GM21360 (cell line): ENCODE data around the gene PRKCA.
"Not testable (repeated sequence)": the region's sequence is repeated elsewhere in the genome, so short reads cannot be mapped to it uniquely, and the experiment has no call there.

Source experiments
- ATAC-seq: cut with Tn5 transposase; IDR thresholded peaks from one replicate; pipeline ENCODE4 v1.9.1; 2021; ENCODE audit warnings: mild to moderate bottlenecking, moderate library complexity; ENCODE audit not compliant: unreplicated experiment

Gene PRKCA

DNA sequence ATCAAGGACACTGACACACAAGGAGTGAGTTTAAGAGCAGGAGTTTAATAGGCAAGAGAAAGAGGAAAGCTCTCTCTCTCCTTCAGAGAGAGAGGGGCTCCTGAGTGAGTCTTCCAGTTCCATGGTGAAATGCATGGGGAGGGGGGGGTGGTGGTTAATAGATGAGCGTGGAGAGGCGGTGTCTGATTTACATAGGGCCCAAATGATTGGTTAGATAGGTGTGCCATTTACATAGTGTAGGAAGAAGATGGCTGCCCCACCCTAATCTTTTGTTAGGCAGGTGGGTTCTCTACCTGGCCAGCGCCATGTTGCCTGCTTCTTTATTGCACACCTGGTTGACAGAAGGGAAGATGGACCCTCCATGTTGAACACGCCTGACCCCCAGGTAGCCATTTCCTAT, 282.5 kb downstream of the PRKCA start:
- no peak for ATAC-seq

DNA sequence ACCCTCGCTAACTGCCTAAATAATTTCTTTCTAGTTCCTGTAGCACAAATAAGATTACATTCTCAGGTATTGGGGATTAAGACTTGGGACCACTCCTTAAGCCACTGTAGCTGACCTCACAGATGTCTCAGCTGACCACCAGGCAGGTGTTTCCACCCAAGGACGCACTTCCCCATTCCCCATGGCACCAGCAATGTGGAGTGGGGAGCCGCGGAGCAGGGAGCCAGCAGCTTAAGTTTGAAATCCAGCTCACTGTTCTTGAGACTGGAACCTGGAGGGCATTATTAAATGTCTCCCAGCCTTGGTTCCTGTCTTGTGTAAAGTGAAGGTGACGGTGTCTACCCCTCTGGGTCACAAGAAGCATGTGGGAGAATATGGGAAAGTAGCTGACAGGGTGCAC, 283.1 kb downstream of the PRKCA start:
- no peak for ATAC-seq

DNA sequence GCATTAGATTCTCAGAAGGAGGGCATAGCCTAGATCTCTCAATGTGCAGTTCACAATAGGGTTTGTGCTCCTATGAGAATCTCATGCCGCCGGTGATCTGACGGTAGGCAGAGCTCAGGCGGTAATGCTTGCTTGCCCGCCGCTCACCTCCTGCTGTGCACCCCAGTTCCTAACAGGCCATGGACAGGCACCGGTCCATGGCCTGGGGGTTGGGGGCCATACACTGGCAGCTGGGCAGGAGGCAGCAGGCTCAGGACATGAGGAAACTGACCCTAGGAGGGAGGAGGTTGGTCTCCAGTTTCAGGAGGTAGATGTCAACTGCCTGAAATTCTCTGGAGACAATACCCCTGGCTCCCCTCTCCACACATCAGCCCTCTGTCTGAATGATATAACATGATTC, 287.5 kb downstream of the PRKCA start:
- no peak for ATAC-seq

DNA sequence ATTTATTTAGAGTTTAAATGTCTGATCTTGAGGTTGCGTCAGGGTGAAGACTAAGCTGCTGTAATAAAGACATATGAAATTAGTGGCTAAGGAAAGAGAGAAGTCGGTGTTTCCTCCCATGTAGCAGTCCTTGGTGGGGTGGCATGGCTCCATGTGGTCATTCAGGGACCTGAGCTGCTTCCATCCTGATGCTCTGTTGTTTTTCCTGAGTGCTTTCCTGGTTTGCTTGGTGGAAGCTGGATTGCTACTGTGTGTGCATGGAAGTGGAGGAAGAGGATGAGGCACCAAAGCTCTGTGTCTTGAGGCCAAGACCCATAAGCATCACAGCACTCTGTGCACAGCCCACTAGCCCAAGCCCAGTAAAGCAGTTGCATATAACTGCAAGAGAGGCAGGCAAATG, 290.7 kb downstream of the PRKCA start:
- ATAC-seq = no peak

DNA sequence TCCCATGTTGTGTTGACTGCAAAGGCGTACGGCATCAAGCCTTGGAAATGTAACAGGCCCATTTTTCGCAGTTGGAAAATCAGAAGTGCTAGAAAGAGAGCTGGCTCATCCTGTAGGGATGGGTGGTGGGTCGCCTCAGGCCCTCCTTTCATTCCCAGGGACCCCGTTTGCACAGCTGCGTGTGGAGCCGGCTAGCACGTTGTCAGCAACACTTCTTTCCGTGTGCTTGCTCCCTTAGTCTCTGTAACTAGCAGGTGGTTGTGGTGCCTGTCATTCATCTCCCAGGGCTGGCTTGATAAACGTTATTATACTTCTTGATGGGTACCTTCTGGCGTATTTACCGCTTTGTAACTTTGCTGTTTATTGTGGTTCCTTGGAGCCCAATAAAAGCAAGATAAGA, 293.5 kb downstream of the PRKCA start:
- ATAC-seq = no peak

DNA sequence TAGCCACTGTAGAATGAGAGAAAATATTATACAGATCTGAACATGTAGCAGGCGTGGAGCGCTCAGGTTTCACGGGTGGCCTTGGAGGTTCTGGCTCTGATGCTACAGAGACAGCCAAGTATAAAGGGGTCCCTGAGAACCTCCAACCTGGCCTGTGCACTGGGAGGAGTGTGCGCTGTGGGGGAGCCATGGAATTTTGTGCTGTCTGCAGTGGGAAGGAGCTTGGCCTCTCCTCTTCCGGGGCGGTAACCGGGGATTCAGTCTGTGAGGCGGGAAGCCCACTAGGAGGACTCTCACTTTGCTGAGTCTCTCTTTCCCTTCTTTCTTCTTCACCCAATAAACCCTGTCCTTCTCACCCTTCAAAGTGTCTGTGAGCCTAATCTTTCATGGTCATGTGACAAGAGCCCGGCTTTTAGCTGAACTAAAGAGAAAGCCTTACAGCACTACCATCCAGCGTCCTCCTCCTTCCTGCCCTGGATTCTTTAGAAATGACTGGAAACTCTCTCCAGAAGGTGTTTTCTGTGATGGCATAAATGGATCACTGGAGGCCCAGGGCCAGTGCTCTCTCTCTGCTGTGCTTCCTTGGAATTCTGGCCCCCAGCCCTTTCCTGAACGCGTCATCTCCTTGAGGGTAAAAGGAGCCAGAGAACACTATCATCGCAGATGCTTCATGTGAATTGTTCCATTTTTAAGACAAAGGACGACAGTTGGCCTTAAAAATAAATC, 300.4 kb downstream of the PRKCA start:
- ATAC-seq = no peak

DNA sequence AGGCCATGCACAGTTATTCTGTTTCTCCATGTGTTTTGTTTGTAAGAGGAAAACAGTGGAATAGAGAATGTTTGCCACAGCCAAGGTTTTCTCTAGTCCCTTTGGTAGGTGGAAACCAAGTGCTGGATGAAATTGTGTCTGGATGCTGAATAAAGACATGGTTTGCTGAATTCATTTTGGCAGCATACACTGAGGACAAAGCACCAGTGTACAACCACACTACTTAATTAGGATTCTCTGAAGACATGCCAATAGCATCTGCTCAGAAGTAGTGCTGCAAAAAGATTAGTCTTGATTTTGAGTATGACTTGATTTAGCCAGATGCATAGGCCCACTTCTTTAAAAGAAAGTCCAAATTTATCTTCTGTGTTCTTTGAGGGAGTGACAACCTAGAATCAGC, 302.0 kb downstream of the PRKCA start:
- no peak for ATAC-seq

DNA sequence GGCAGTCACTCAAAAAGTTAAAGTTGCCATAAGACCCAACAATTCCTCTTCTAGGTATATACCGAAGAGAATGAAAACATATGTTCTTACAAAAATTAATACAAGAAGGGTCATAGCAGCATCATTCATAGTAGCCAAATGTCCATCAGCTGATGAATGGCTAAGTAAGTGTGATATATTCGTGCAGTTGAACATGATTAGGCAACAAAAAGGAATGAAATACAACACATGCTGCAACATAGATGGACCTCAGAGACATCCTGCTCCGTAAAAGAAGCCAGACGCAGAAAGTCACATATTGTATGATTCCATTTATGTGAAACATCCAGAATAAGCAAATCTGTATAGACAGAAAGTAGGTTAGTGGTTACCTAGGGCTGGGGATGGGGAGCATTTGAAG, 303.1 kb downstream of the PRKCA start:
- ATAC-seq = no peak

DNA sequence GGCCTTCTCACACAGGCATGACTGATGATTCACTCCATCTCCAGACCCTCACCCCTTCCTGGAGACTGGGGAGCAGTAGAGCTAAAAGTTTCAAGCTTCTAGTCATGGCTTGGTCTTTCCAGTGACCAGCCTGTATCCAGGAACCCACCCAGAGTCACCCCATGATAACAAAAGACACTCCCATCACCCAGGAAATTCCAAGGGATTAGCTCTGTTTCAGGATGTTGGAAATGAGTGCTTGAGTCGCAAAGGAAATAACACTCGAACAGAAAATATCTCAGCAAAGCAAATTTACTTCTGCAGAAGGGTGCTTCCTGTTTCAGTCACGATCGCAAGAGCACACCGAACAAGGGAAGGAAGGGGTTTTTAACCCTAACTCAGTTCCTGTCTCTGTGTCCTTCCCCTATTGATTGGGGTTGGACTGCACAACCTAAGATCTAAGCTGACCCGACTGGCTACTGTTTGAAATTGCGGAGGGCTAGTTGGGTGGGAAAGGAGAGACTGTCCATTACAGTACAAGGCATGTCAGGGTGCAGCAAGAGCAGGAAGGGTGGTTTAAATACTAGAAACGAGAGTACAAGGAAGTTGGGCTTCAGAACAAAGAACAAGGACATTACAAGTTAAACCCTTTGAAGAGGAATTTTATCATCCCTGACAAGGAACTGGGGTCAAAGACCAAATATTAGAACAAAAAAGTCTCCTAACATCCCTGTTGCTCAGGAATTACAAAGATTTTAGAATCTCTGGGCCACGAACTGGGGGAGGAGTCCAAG, 308.1 kb downstream of the PRKCA start:
- no peak for ATAC-seq

DNA sequence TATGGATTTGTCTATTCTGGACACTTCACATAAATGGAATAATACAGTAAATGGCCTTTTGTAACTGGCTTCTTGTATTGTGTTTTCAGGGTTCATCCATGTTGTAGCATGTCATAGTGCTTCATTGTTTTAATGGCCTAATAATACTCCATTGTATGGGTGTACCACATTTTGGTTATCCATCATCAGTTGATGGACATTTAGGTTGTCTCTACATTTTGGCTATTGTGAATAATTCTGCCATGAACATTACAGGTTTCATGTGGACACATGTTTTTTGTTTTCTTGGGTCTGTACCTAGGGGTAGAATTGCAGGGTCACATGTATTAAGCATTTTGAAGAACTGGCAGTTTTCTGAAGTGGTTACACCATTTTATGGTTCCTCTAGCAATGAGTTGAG, 309.0 kb downstream of the PRKCA start:
- no peak for ATAC-seq

DNA sequence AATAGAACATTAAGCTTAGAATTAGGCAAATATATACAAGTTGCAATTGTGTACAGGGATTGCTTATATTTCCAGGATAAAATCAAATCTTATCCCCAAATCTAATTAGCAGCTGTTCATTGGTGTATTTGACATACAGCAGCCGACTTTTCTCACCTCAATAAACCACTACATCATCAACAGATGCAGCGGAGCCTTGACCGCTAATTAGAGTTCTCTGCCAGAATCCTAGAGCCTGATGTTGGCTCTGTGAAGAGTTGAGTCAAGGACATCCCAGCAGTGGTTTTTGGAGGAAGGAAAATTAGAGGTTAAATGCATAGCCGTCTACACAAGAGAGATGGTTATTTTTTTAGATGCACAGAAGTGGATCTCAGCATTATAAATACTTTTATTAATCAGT, 310.6 kb downstream of the PRKCA start:
- no peak for ATAC-seq

DNA sequence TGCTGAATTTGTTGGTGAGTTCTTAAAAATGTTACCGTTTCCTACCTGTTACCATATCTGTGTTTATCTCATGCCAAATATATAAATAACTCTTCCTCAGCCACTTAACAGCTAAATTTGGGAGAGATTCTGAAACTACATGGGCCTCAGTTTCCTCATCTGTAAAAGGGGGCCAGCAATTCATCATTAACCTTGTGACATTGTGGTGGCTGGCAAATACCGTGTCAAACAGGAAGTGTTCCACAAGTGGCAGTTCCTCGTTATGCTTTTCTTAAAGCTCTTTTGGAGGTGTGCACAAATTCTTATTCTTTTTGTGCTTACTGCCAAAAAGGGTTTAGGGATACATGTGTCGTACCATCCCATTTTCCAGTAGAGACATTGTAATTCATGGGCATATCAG, 312.1 kb downstream of the PRKCA start:
- no peak for ATAC-seq

DNA sequence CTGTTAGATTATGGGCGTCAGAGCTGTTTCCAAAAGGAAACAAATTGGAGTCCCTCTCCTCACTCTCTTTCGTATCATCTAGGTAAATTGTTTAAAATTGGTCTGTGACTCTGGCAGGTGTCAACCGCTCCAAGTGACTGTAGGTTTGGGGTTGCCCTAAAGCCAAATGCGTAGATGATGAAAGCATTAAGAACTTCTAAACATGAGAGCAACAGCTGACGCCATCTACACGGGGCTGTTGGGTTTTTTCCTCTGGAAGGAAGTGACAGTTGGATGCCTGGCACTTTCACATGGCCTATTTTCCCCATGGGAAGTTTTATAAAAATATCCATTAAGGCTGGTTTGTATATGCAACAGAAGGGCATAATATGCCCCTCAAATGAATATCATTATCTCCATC, 316.8 kb downstream of the PRKCA start:
- ATAC-seq = no peak

DNA sequence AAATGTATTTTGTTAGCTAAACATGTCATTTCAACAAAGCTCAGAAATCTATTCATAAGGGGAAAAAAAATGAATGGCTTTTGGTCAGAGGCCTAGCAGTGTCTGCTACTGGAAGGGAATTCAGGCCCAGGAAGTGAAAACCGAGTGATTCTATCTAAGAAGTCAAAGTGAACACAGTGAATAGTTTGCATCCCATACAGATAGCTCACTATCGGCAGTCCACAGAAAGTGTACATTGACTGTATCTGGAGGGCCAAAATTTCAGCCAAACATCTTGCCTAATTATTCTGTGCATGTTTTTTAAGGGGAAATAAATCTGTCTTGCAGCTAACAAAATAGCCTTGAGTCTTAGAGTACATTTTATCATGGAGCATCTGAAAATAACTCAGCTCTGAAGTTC, 318.1 kb downstream of the PRKCA start:
- ATAC-seq = no peak

DNA sequence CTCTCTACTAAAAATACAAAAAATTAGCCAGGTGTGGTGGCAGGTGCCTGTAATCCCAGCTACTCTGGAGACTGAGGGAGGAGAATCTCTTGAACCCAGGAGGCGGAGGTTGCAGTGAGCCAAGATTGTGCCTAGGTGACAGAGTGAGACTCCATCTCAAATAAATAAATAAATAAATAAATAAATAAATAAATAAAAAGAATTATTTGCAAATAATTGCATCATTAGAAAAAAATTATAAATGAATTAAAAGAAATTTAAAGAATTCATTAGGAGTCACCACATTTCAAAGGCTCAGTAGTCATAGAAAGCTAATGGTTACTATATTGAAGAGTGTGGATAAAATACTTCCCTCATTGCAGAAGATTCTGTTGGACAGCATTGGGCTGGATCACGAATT, 322.2 kb downstream of the PRKCA start:
- ATAC-seq = not testable (repeated sequence)

DNA sequence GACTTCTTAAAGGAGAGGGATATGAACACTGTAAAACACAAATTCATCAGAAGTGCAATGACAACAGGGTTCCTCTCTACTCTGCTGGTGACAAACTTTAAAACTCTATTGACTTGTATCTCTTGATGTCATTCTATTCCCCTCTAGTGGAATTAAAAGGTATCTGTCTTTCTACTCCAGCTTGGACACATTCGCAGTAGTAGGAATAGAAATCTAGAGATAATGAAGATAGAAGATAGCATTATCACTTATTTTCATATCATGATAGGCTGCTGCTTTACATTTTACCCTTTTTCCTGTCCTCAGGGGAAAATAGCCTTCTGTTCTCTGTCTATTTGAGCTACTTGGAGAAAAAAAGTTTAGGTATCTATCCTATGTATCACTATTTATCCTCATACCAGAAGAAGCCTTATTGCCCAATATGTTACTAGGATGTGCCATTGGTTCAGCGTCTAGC, 322.9 kb downstream of the PRKCA start:
- ATAC-seq = no peak

DNA sequence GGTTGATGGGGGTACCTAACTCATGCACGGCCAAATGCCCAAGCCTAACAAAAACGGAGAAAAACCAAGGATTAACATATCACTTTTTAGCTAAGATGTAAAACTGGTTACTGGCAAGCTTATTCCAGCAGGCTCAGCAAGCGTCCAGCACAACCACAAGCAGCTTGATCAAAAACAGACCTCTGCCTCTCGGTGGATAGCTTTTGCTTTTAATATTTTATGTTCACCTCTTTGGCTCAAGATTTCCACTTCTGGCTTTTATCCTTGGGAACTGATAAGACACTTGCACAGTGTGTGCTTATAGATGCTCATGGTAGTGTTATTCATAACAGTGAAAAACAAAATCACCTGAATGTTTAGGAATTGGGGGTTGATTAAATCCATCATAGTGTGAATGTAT, 325.6 kb downstream of the PRKCA start:
- no peak for ATAC-seq

DNA sequence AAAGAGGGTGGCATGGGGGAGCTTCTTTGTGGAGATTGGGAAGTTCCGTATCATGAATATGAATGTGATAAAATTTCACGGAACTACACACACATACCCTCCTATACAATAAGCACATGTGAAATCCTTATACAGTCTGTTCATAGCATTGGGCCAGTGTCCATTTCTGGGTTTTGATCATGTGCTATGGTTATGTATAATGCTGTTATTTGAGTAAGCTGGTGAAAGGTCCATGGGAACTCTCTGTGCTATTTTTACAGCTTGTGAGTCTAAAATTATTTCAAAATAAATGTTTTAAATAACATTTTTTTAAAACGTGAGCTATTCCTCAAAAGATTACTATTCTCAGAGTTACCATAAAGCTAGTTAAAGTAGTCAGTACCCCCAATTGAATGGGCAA, 327.3 kb downstream of the PRKCA start:
- ATAC-seq = no peak

DNA sequence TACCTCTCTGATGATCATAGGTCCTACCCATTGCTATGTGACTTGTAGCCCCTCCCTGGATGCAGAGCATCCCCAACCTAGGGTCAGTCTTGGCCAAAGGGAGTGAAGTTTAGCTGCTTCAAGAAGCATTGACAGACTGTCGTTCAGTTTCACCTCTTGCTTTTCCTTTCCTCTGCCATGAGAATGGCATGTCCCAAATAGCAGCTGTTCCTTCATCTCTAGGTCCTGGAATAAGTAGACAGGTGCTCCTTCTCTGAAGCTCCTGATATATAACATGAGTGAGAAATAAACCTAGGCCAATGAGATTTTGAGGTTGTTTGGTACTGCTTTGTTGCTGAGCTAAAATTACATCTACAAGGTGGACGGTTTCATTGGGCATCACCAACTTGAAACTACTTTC, 328.0 kb downstream of the PRKCA start:
- ATAC-seq = no peak

DNA sequence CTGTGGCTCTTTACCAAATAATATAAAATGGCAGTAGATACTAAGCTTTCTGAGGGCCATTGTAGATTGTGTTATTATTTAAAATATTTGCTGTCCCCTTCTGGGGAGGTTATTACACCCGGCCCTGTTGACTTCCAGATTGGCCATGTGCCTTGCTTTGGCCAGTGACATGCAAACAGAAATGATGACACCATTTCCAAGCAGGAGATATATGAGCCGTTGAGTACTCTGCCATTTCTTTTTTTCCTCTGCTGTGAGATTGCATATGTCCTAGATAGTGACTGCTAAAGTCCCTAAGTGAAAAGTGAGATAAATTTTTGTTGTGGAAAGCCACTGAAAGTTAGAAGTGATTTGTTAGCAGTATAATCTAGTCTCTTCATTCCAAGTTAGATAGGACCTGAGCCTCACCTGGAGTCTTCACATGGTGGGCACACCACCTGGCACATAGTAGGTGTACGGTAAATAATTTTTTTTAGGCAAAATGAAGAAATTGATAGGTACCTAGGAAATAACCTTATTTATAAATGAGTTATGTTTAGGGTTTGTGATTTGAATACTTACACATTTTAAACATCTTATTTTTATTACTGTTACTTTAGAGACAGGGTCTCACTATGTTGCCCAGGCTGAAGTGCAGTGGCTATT, 328.5 kb downstream of the PRKCA start:
- ATAC-seq = no peak

DNA sequence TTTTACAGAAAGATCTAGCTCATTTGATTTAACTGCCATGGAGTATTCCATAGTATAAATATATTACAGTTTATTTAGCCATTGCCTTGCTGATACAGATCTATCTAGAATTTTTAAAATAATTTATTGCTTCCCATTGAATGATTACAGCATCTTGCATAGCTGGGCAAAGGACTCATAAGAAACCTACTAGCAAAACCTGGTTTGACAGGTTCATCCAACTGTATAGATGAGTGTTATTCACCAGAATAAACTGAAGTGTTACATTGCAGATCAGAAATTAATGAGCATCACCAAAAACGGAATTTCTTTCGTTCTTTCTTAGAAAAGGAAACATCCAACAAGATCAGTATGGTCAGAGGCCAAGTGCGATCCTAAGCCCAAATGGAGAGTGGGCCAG, 330.3 kb downstream of the PRKCA start:
- no peak for ATAC-seq

DNA sequence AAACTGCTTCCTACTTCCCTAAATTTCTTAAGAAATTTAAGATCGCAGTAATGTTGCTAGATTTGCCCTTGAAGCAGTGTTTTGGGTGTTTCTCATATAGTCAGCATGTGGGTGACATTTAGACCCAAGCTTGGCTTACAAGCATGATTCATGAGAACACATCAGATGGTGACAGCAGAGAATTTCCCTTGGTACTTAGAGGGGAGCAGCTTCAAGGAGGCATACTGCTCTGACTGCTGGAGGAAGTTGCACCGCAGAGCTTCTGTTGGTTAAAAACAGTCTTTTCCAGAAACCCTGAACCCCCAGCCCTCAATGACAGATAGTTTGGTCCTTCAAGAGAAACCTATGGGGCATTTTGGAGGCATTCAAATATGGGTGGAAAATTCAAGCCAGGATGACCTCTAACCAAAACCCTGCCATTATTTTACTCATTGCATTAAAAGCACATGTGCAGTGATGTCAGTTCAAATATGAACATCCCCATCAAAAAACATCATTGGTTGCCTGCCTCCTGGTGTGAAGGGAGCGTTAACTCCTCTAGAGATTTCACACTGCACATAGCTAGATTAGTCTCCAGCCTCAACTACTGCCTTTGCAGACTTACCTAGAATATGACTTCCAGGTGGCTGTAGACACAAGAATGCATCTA, 331.0 kb downstream of the PRKCA start:
- no peak for ATAC-seq
